Fibroblast of the conjunctiva (primary cell): ENCODE results near the gene PA2G4.

ENCODE experiments used
- DNase-seq: peaks from one replicate; pipeline ENCODE4 v3.0.0-alpha.2; 2010; ENCODE audit warnings: low read depth

Gene PA2G4

GRCh38 chr12:56127485-56127887 is 23.1 kb downstream of the PA2G4 start:
- DNase-seq: no peak

GRCh38 chr12:56127888-56128669 is 23.7 kb downstream of the PA2G4 start, which contains the start of gene ESYT1:
Gene ESYT1 (plus strand): TSS chr12:56128267. CDS start chr12:56128320, 53 bp downstream.
- peak; percentile 100 for DNase-seq

- no peak for DNase-seq
Measured at GRCh38 chr12:56128670-56129205, 24.4 kb downstream of the PA2G4 start.

DNA sequence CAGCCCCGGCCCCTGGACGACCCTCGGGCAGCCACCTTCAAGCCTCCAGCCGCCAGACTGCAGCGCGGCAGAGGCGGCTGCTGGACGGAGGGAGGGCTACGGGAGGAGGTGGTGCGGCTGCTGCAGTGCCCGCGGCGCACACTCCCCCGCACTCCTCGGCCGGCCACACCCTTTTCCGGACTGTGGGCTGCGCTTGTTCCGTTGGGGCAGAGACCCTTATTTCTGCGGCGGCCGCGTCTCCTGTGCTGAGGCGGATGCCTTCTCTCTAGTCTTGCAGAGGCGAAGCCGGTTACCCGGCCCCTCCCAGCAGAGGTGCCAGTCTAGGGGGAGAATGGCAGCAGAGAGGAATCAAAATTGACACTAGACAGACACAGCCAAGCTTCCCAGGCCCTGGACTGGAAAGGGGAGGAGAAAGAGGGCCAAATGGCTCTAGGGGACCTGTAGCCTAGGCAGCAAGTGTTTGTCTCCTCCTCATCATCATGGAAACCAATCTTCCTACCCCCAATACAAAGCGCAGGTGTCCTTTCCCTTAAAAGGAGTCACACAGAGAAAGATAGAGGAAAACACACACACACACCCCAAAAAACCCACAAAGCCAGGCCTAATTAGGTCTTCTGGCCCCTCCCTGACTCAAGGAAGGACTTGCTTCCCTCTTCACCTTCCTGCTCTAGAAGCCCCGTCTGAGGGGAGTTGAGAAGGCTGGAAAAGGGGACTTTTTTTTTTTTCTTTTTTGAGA is 25.0 kb downstream of the PA2G4 start:
- DNase-seq: no peak

DNA sequence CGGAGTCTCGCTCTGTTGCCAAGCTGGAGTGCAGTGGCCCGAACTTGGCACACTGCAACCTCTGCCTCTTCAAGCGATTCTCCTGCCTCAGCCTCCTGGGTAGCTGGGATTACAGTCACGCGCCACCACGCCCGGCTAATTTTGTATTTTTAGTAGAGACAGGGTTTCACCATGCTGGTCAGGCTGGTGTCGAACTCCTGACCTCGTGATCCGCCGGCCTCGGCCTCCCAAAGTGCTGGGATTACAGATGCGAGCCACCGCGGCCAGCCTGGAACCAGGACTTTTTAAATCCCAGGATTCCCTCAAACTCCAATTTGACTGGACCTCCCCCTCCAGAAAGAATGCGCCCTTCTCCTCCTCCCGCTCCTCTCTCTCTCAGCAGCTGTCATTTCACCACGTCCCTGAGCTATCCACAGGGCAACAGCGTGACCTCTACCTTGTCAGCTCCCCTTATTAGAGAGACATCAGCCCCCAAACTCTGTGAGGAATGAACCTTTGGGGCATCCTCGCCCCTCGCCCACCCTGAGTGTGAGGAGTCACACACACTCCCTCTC is 25.7 kb downstream of the PA2G4 start:
- no peak for DNase-seq

GRCh38 chr12:56130876-56131275 is 26.5 kb downstream of the PA2G4 start:
- DNase-seq: no peak

DNA sequence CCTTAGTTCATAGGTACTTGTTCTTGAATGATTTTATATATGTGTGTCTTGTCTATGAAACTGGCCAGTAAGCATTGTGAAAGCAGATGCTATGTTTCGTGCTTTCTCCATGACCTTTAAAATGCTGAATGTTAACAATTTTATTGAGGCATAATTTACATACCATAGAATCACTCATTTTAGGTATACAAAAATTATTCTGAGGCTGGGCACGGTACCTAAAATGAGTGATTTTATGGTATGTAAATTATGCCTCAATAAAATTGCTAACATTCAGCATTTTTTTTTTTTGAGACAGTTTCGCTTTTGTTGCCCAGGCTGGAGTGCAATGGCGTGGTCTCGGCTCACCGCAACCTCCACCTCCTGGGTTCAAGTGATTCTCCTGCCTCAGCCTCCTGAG is 30.5 kb downstream of the PA2G4 start:
- DNase-seq: no peak

- DNase-seq: no peak
Measured at GRCh38 chr12:56137853-56138571, 33.7 kb downstream of the PA2G4 start.

DNA sequence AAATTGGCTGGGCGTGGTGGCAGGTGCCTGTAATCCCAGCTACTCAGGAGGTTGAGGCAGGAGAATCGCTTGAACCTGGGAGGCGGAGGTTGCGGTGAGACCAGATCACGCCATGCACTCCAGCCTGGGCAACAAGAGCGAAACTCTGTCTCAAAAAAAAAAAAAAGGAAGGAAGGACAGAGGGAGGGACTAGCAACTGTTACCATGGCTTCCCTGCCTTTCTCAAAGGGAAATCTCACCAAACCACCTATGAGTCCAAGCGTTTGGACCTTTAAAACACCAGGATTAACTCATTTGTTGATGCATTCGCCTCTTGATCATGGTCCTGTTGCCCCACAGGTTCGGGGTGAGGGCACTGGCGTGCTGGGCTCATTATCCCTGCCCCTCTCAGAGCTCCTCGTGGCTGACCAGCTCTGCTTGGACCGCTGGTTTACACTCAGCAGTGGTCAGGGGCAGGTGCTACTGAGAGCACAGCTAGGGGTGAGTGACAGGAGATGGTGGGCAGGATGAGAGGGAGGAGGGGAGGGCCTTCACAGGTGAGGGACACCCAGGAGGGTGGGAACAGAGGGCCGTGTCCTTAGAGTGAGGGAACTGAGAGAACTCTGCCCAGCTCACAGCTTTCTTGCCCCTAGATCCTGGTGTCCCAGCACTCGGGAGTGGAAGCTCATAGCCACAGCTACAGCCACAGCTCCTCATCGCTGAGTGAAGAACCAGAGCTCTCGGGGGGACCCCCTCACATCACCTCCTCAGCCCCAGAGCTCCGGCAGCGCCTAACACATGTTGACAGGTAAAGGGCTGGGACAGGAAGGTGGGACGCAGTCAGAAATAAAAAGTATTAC is 37.8 kb downstream of the PA2G4 start:
- DNase-seq: no peak

GRCh38 chr12:56143217-56143616 is 38.9 kb downstream of the PA2G4 start:
- DNase-seq: no peak

- no peak for DNase-seq
Measured at GRCh38 chr12:56143870-56144269, 39.5 kb downstream of the PA2G4 start.

DNA sequence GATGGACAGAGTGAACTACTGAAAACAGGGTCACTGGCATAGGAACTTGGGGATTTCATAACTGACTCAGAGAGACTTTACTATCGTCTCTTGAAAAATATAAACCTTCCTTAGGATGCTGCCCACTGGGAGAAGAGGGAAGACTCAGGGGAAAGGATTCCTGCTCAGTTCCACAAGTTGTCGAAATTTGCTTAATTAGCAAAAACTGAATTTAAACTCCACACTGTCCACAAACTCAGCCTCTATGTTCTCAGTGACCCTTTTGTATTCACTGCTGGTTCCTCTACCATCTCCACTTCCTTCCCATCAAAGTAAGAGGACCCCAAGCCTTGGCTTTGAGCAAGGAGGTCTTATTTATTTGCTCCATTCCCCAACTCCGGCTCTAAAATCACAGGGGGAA is 40.9 kb downstream of the PA2G4 start:
- no peak for DNase-seq

DNA sequence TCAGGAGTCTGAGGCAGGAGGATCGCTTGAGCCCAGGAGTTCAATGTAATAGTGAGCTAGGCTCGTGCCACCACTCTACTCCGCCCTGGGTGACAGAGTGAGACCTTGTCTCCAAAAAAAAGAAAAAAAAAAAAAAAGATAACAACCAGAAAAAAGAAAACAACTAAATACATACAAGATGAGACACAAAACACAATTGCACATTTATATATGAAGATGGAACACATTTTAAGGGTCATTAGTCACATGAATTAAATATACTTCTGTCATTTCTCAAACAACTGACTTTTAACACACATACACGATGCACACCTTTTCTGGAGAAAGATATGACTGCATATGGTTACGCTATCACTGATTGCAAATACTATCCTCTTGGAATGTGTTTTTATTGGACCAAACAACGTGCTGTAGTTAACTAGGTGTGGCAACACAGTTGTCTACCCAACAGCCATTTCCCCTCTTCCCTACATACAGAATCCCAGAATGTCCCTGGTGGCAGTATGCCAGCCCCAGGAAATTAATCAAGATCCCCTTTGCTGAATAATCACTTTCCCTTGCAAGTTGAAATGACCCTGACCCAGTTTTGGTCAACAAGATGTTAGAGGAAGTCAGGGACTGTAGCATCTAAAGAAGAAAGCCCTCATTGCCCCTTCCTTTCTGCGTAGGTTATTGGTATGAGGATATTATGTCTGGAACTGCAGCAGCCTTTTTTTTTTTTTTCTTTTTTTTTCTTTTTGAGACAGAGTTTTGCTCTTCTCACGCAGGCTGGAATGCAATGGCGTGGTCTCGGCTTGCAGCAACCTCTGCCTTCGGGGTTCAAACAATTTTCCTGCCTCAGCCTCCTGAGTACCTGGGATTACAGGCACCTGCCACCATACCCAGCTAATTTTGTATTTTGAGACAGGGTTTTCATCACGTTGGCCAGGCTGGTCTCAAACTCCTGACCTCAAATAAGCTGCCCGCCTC is 42.4 kb downstream of the PA2G4 start:
- DNase-seq: no peak

- no peak for DNase-seq
Measured at GRCh38 chr12:56150563-56150962, 46.2 kb downstream of the PA2G4 start.

- DNase-seq: no peak
Measured at GRCh38 chr12:56151672-56152131, 47.3 kb downstream of the PA2G4 start.

DNA sequence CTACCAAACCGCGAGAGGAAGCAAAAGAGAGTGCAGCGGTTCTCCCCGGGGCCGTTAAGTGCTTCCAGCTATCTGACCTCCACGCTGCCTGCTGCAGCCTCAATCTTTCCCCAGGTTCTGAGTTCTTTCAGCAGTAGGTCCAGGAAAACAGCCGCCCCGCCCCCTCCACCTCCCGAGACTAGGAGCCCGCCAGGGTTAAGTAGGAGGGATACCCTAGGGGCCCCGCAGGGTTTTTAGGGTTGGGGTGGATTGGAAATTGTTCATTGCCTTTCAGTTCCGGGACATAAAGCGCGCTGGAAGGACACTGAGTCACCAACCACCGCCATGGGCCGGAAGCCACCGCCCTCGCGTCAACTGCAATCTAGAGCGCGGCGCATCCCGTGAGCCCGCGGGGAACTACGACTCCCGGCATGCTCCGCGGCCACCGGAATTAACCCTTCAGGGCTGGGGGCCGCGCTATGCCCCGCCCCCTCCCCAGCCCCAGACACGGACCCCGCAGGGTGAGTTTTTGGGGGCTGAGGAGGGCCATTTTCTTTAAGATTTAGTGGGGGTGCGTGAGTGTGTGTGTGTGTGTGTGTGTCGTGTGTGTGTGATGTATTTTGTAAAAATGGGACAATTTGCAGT is 47.9 kb downstream of the PA2G4 start, which contains the start of gene MYL6B:
TSS of gene MYL6B (plus strand) at position 456 of the 624 bp plus-strand sequence. CDS start 1,332 bp downstream, outside the sequence.
- DNase-seq: peak; percentile 77

DNA sequence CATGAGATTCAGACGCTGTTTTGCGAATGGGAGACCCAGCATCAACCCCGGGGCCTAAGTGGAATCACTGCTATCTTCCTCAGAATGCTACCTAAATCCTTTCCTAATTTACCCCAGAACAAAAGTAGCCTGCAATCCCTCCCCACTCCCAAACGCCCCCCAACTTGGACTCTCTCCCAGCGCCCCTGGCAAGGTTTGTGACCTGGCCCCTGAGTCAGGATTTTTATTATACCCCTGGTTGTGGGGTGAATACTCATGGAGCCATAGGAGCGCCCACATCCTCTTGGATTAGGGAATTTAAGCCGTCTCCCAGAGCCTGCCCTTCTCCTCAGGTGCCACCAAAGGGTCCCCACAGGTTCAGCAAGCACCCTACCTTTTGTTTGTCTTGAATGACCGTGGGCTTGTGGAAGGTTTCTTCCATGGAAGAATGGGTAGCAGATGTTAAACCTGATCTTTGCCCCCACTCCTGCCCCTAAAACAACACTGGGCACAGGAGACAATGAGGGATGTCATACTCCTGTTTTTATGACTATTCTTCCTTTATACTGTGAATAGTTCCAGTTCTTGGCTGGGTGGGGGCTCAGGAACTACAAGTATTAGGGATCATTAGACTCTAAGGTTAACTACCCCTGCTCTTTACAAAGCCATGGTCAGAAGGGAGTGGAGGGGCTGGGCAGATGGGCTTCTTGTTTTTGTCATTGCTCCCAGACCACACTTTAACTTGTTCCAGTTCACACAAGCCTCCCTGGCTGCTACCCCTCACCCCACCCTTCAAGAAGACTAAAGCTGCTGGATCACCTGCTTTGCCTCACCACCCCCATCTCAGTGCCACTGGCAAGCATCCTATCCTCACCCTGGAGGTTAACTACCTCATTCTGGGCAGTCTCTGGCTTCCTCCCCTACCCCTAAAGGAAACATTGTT is 48.7 kb downstream of the PA2G4 start:
- DNase-seq: no peak

GRCh38 chr12:56153678-56154065 is 49.3 kb downstream of the PA2G4 start:
- no peak for DNase-seq
